ENCODE results near the gene CAMSAP1. TPM values are rescaled to one million over a fixed set of nuclear protein-coding genes. Genes with fewer than 3 reads are reported as not detected.

Gene CAMSAP1
- total and polyA plus RNA-seq, 2 of the 4 experiments (the other 2 are of a cell fraction), result 8.2 to 19.5 TPM

GRCh38 chr9:135939351-135940265, 32.3 kb upstream of the CAMSAP1 start:
- H3K56ac ChIP-seq (ENCODE audit: extremely low read depth, insufficient read depth, low read length), result no peak overlapping the region
- H3K9ac ChIP-seq (ENCODE audit: low read depth, low read length), result no peak overlapping the region
- DNase-seq, result no peak
- no peak overlapping the region for H3K14ac ChIP-seq (replicated peaks; ENCODE audit: low read depth, low read length)
- H3K9me3 ChIP-seq (ENCODE audit: control insufficient read depth, insufficient read depth, low read length), result no peaks in the 10 kb centered on the region
- no peak overlapping the region for H4K8ac ChIP-seq (ENCODE audit: low read depth in 2 of 2, low read length in 2 of 2)
- no peak overlapping the region for H2BK15ac ChIP-seq (ENCODE audit: low read depth, low read length)
- H4K91ac ChIP-seq (ENCODE audit: insufficient read depth, low read depth, low read length), result no peak overlapping the region
- H2AFZ ChIP-seq (replicated peaks; ENCODE audit: low read length, poor library complexity), result no peak overlapping the region
- H3K27me3 ChIP-seq (ENCODE audit: control insufficient read depth, insufficient read depth, low read length), result no peaks in the 10 kb centered on the region
- no peak overlapping the region for H3K4me3 ChIP-seq (ENCODE audit: insufficient read depth, low read depth, low read length)
- no peak overlapping the region for H3K27ac ChIP-seq (ENCODE audit: insufficient read depth, low read length)
- H2BK120ac ChIP-seq (ENCODE audit: low read depth, low read length), result no peak overlapping the region
- no peak overlapping the region for H3K4me2 ChIP-seq (ENCODE audit: low read depth, low read length)
- H2BK5ac ChIP-seq (ENCODE audit: low read depth, low read length, poor library complexity, severe bottlenecking), result no peak overlapping the region
- POLR2A ChIA-PET (ENCODE audit: unreplicated experiment), result no interaction called here
- H4K5ac ChIP-seq (ENCODE audit: low read depth, low read length), result no peak overlapping the region
- no peaks in the 10 kb centered on the region for H3K4me1 ChIP-seq (ENCODE audit: control insufficient read depth, insufficient read depth, low read length)
- H3K4ac ChIP-seq (ENCODE audit: low read depth, low read length), result no peak overlapping the region
- peaks cover 50% of the 10 kb centered on the region for H3K36me3 ChIP-seq (ENCODE audit: control insufficient read depth, insufficient read depth, low read length)
- H3K79me1 ChIP-seq (ENCODE audit: low read depth in 1 of 2, low read length in 2 of 2), result peaks cover 5 to 9% of the 10 kb centered on the region in 2 experiments; a peak in 2 of 4 replicates
- ATAC-seq (ENCODE audit: low read depth), result no peak
- no peaks in the 10 kb centered on the region; the same call in 1 of the 2 replicates for H3K9me1 ChIP-seq (ENCODE audit: insufficient read depth, low read length)
- no peak overlapping the region for H2AK9ac ChIP-seq (replicated peaks; ENCODE audit: low read depth, low read length, poor library complexity)
- dilution Hi-C loops (cut with HindIII; ENCODE audit: low sequenced_read_pairs, unreplicated experiment) (no loop called here), in situ Hi-C loops (cut with MboI; ENCODE audit: low sequenced_read_pairs) (loop anchor here (25.0 kb wide), 1 partner anchor 327 kb away; a partner anchor contains a TSS), intact Hi-C loops (cut with micrococcal nuclease) (no loop called here)
- 97% methylated on average over 13 of the region's 33 CpGs; no CpG with 5 or more reads in 1 of the 2 experiments for WGBS, 2 experiments (ENCODE audit: extremely low coverage in 2 of 2, insufficient read length in 1 of 2)
- H3K23ac ChIP-seq (ENCODE audit: low read depth, low read length), result no peak overlapping the region
- H3K18ac ChIP-seq (ENCODE audit: low read depth, low read length), result no peak overlapping the region
- CTCF ChIA-PET, result no interaction called here
- no TSS peak for BruUV-seq (replicated peaks)
- H2BK20ac ChIP-seq (ENCODE audit: low read depth, low read length), result no peak overlapping the region
- no peak overlapping the region for H2AK5ac ChIP-seq (ENCODE audit: low read depth, low read length)
- H4K20me1 ChIP-seq (ENCODE audit: insufficient read depth, low read length), result no peaks in the 10 kb centered on the region
- no peak for TF ChIP-seq SMC3 (IDR thresholded peaks at IDR 0.05; ENCODE audit: low read depth, low read length)
- TF ChIP-seq RFX5 (IDR thresholded peaks at IDR 0.05; ENCODE audit: low read depth, low read length), result no peak
- no peak for TF ChIP-seq MAZ (IDR thresholded peaks at IDR 0.05; ENCODE audit: borderline replicate concordance, low read depth, low read length)
- TF ChIP-seq CEBPB (IDR thresholded peaks at IDR 0.05; ENCODE audit: low read depth, low read length), result no peak
- TF ChIP-seq NFE2L2 (IDR thresholded peaks at IDR 0.05; ENCODE audit: low read depth, low read length), result no peak
- TF ChIP-seq CHD1 (IDR thresholded peaks at IDR 0.05; ENCODE audit: low read depth, low read length), result no peak
- TF ChIP-seq, protein P1, sequence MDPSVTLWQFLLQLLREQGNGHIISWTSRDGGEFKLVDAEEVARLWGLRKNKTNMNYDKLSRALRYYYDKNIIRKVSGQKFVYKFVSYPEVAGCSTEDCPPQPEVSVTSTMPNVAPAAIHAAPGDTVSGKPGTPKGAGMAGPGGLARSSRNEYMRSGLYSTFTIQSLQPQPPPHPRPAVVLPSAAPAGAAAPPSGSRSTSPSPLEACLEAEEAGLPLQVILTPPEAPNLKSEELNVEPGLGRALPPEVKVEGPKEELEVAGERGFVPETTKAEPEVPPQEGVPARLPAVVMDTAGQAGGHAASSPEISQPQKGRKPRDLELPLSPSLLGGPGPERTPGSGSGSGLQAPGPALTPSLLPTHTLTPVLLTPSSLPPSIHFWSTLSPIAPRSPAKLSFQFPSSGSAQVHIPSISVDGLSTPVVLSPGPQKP (IDR thresholded peaks at IDR 0.05; ENCODE audit: borderline replicate concordance, low read depth, low read length), result no peak
- no peak for TF ChIP-seq BHLHE40 (IDR thresholded peaks at IDR 0.05; ENCODE audit: low read depth, low read length)
- TF ChIP-seq, protein P2, sequence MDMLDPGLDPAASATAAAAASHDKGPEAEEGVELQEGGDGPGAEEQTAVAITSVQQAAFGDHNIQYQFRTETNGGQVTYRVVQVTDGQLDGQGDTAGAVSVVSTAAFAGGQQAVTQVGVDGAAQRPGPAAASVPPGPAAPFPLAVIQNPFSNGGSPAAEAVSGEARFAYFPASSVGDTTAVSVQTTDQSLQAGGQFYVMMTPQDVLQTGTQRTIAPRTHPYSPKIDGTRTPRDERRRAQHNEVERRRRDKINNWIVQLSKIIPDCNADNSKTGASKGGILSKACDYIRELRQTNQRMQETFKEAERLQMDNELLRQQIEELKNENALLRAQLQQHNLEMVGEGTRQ (IDR thresholded peaks at IDR 0.05; ENCODE audit: low read depth, low read length), result no peak
- no peak for TF ChIP-seq POLR2A (IDR thresholded peaks at IDR 0.05; ENCODE audit: low read depth, low read length)
- TF ChIP-seq RCOR1 (IDR thresholded peaks at IDR 0.05; ENCODE audit: insufficient replicate concordance, low read length), result no peak
- TF ChIP-seq FOS (IDR thresholded peaks at IDR 0.05; ENCODE audit: low read depth, low read length), result no peak
- no peak for TF ChIP-seq MAFK (IDR thresholded peaks at IDR 0.05; ENCODE audit: low read depth, low read length)
- TF ChIP-seq RAD21 (IDR thresholded peaks at IDR 0.05; ENCODE audit: low read length), result no peak
- no peak for TF ChIP-seq MXI1 (IDR thresholded peaks at IDR 0.05; ENCODE audit: borderline replicate concordance, low read depth, low read length)

All from IMR-90 (cell line).